HG03097 (cell line): ENCODE data around the gene GIMAP8.
"Not testable (repeated sequence)": the region's sequence is repeated elsewhere in the genome, so short reads cannot be mapped to it uniquely, and the experiment has no call there.

ENCODE experiments used
- ATAC-seq: cut with Tn5 transposase; IDR thresholded peaks from one replicate; pipeline ENCODE4 v1.9.1; 2021; ENCODE audit not compliant: unreplicated experiment, low FRiP score

The GIMAP8 gene

DNA sequence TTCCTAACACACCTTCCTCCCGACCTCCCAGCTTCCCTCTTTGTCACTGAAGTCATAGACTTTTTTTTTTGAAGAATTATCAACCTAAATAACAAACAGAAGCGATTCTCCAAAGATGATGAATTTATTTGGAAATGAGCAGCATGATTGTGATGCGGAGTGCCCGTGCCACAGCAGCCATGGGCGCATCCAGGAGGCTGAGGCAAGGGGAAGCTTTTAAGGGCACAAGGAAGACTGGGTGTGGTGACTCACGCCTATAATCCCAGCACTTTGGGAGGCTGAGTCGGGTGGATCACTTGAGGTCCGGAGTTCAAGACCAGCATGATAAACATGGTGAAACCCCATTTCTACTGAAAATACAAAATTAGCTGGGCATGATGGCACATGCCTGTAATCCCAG is 16.2 kb upstream of the GIMAP8 start:
- ATAC-seq = no peak

DNA sequence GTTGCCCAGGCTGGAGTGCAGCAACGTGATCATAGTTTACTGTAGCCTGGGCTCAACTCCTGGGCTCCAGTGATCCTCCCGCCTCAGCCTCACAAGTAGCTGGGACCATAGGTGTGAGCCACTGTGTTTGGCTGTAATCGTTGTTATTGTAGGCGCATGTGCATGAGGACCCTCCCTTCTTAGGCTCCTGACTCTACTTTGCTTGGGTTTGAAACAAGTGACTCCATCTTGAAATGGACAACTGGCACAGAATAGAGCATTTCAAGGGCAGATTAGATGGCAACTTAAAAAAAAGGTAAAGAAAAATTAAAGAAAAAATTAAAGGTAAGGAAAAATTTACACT is 15.4 kb upstream of the GIMAP8 start:
- ATAC-seq = no peak

DNA sequence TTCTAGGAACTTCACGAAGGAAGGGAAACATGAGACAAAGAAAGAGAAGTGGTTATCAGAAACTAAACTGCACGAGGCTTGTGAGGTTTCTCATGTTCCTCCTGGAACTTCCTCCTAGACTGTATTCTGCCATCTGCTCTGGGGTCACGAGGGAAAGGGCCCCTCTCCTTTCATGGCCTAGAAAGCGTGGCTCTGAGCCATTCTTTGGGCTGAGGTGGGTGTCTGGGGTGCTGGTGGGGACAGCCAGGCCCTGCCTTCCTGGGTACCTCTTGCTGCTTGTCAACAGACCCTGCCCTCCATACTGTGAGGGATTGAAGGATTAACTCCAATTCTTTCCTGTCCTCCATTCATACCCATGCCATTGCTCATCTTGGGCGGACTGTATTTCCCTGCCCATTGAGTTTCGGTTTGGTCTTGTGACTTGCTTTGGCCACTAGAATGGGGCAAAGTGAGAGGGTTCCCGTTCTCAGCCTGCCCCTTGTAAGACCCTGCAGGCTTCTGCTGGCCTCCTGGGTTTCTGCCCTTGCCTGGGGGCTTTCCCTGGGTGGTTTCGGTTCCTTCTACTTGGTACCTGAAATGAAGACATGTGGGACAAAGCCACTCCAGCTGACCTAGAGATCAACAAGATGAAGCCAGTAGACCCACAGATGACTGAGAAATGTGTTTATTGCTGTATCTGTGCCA is 14.9 kb upstream of the GIMAP8 start:
- peak; percentile 83 for ATAC-seq

DNA sequence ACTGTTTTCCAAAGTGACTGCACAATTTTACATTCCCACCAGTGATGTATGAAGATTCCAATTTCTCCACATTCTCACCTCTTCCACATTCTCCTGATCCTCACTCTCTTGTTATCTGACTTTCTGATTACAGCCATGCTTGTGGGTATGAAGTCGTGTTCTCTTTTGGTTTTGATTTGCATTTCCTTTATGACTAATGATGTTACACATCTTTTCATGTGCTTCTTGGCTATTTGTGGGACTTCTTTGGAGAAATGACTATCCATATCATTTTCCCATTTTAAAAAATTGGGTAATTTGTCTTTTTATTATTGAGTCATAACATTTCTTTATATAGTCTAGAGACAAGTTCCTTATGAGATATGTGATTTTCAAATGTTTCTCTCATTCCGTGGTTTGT is 10.5 kb upstream of the GIMAP8 start:
- ATAC-seq = no peak

DNA sequence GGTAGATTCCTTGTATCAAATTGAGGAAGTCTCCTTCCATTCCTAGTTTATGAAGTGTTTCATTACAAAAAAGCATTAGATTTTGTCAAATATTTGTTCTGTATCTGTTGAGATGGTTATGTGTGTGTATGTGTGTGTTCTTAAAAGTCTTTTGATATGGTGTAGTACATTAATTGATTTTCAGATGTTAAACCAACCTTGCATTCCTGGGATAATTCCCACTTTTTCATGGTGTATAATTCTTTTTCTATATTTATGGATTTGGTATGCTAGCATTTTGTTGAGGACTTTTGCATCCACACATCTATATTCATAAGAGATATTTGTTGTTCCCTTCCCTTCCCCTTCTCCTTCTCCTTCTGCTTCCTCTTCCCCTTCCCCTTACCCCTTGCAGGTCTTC is 8.9 kb upstream of the GIMAP8 start:
- no peak for ATAC-seq

DNA sequence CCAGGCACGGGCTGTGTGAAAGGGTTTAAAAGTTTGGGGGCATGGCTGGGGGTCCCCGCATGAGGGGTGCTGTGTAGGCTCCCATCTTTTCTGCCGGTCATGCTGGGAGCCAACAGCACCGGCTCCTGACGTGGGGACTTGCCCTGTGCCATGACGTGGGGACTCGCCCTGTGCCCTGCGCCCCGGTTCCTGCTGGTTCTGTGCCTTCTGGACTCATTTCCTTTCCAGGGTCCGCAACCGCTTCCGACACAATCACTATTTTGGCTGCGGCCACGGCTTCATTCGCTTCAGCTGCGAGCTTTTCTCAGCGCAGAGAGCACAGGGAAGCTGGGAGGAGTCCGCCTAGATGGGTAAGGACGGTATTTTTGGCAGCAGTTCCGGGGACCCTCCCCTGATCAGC is 7.6 kb upstream of the GIMAP8 start:
- no peak for ATAC-seq

DNA sequence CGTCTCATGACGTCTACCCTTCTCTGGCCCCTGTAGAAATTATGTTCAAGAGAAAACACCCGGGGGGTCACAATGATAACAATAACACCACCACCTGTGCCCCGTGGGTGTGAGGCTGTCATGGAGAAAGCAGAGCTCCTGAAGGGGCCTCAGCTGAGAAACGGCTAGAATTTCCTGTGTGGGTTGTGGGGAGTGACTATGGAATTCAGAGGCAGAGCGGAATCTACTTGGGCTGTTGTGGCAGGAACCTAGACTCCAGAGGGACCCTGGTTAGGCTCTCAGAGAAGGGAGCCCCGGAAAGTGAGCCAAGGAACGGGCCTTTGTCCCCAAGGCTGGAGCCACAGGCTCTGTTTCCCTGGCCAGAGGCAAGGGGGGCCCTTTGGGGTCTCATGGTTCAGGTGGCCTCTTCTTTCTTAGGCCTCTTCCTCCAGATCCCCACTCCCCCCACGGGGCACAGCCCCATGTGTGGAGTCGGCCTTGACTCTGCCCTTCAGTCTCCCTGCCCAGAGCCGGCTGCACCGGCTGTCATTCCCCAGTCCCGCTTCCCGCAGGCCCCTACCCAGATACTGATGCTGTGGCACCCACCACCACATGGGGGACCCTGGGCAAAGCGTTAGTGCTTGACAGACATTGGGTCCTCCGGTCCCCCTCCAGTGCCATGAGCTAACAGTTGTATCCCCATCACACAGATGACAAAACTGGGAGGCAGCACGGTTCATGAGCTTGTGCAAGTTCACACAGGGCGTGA is 6.5 kb upstream of the GIMAP8 start:
- ATAC-seq = no peak

DNA sequence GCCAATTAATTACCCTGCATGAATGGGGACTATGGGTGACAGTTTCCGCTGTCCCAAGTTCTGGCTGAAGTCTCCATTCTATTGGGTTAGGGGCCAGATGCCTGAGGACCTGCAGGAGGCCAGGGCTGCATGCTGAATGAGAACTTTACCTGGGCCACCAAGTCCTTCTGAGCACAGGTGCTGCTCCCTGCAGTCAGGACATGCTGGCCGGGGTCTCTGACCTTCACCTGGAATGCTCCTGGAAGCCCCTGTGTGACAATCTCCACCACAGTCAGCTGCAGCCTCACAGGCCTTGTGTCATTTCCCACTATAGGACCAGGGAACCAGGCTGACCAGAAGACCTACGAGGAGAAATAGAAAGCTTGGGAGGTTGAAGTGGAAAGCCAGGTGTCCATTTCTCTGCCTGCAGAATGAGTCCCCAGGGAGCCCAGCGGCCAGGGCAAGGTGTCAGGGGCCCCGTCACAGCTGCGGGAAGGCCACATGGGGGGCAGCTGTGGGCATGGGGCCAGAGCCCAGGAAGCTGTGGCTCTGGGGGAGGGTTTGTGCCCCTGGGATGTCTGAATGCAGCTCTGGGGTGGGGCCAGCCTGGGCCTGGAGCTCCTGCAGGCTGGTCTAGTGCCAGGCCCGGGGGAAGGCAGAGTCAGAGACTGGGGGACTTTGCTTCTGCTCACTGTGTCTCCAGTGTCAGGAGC is 5.6 kb upstream of the GIMAP8 start:
- no peak for ATAC-seq

DNA sequence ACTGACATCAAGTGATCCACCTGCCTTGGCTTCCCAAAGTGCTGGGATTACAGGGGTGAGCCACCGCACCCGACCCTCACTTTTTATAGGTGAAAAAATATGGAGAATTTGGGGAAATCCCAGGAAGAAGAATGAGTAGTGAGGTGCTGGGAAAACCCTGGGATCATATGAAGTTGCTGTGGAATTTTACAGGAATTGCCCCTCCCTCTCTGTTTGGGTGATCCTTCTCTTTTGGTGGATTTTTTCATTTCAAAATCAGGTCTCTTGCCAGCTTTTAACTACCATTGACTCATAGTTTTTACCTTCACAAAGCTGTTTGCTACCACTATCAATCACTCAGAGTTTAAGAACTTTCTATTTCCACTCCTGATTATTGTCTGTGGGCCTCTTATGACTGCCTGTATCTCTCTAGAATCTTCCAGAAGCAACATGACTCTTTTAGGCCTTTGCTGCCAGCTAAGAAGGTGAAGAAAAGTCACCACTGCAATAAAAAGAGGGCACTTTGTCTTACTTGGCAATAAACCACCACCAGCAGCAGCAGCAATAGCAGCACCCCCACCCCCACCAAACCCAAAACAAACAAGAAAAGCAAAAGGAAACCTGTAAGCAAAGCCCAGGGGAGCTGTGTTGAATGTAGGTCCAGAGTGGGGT is 4.0 kb upstream of the GIMAP8 start:
- no peak for ATAC-seq

DNA sequence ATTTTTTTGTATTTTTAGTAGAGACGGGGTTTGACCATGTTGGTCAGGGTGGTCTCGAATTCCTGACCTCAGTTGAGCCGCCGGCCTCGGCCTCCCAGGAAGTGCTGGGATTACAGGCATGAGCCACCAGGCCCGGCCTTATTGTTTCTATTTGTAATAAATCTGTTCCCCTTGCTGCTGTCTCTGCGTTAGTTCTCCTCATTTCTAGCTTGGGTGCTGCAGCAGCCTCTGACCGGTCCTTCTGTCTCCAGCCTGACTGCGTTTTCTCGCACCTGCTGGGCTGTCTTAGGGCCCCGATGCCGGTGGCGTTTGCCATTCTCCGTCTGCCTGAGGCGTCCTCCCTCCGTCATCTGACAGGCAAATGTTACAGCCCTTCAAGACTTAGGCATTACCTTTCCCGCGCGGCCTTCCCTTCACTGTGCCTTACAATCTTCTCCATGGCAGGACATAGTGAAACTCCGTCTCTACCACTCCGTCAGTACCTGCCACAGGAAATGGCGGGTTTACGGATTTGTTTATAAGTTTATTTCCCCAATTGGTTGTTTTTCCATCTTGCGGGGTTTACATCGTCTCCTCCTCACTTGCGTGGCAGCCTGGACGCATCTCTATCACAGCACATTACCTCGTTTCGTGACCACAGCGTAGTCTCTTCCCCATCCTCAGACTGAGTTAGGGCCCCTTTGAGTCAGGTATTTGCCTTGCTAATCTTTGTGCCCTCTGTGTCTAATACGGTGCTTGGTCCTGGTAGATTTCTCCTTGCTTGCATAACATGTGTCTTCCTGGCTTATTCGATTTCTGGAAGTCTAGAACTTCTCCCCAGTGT is 2.3 kb upstream of the GIMAP8 start:
- no peak for ATAC-seq

DNA sequence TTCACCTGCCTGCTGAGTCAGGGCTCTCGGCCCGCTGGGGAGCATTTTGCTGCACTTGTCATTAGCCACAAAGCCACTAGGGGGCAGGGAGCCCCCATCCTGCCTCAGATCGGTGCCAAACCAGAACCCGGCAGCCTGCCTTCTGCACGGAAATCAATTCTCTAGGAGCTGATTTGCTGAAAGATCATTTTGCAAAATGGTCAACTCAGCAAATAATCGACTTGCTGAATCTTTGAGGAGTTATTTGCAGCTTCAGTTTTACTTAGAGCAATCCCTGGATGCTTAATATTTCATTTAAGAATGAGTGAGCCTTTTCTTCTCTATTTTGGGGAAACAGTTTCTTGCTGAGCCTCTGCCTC is 1.7 kb upstream of the GIMAP8 start:
- ATAC-seq = no peak

DNA sequence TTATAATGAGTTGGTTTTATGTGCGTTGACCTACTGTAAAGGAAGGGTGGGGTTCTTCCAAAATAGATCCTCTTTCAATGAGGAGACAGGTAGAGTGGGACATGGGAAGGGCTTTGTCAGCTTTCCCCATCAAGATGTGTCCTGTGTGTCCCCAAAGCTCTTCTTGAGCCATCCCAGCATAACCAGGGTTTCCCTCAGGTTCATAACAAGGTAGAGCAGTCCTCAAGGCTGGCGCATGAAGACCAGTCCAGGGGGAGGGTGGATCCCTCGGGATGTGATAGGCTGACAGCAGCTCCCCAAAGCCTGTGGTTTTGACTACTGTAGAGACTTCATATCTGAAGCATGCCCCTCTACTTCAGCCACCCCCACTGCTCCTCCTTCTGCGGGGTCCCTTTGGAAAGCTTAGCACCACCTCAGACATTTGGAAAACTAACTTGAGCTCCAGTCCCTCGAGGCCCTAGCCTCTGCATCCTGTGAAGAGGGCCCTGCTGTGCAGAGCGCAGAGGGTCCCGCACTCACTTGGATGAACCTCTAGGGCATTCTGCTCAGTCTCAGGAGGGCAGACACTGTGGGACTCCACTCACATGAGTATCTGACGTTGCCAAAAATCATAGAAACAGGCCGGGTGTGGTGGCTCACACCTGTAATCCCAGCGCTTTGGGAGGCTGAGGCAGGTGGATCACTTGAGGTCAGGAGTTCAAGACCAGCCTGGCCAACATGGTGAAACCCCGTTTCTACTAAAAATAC is 1.1 kb upstream of the GIMAP8 start:
- no peak for ATAC-seq

DNA sequence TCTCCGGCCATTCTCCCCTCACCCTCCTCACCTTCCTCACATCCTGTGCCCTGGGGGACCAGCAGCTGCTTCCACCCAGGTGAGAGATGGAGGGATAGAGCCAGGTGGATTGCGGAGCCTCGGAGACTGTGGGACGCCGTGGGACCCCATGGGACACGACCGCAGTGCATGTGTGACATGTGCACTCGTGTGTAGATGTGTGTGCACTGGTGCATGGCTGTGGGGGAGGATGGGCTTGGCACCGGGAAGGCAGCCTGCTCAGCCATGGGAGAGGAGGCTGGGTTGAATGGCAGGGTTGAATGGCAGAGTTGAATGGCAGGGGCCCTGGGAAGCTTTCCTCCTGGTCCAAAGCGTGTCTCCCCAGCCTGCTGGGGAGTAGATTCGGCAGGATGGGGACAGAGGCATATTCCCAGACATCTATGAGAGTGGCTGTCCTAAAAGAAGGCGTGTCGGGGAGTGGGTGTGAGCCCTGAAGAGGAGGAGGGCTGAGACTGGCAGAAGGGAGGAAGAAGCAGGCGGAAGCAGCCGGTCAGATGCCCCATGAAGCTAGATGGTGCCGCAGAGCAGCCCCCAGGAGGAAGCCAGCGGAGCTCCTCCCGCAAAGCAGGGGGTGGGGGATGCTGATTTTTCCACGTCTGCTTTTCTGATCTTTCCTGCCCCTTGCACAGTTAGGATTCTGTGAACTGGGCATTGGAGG is 815 bp downstream of the GIMAP8 start:
- ATAC-seq = peak; percentile 44

DNA sequence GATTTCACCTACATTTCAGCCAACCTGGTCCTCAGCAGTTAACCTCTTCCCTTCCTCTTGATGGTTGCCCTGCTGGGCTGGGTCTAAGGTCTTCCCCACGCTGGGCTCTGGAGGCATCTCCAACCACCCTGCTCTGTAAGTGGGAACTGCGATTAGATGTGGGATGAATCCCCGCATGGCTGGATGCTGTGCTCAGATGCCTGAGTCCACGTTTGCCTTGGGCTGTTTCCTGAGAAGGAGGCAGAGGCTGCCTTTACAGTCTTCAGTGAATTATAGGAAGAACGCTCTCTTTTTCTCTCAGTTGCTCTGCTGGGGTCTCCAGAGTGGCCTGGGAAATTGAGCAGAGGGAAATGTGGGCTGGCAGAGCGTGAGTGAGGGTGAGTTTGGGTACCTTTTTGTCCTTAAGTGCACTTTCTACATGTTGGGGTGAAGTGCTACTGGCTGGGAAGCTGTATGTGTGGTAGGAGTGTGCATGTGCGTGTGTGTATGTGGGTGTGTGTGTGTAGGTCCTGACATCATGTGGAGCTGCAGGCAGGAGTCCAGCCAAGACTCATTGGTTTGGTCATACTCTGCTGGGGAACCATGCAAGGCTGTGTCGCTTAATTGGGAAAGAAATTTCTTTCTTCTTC is 1.5 kb downstream of the GIMAP8 start:
- ATAC-seq = peak; percentile 0

DNA sequence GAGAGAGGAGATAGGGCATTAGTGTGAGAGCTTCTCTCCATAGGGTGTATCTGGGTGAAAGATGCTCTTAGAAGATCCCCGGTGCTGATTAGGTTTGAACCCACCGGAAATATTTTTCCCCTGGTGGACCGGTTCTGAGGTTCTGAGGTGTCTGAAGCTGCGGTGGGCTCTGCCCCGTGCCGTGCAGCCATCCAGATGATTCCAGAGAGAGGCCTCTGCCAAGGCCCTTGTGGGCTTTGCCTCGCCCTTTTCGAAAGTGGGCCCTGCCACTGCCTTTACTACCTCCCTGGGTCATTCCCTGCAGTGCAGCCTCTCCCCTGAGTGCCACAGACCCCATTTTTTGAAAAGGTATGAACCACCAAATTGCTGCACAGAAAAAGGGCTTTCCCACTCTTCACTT is 2.8 kb downstream of the GIMAP8 start:
- ATAC-seq = no peak

DNA sequence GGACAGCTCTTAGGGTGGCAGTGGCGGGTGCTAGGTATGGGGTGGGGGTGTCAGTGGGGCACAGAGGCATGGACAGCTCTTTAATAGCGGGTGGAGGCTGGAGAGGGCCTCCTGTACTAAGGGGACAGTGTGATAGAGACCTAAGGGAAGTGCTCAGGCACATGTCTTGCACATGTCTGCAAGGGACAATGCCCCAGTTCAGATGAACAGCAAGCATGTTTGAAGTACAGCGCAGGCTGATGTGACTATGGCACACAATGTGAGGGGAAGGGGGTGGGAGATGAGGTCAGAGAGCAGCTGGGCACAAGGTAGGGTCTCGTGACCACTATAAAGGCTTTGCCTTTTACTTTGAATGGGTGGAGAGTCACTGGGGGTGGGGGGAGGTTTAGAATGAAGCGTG is 3.5 kb downstream of the GIMAP8 start:
- no peak for ATAC-seq

DNA sequence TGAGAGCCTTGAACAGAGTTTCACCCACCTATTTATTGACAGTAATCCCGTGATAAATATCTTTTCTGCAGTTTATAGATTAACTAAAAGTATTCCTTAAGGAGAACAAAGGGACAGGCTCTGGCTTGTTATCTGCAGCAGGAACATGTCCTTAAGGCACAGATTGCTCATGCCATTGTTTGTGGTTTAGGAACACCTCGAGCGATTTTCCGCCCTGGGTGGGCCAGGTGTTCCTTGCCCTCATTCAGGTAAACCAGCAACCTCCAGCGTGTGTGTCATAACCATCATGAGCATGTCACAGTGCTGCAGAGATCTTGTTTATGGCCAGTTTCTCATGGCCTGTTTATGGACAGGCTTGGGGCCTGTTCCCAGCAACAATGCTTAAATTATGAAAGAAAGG is 6.6 kb downstream of the GIMAP8 start:
- not testable (repeated sequence) for ATAC-seq

DNA sequence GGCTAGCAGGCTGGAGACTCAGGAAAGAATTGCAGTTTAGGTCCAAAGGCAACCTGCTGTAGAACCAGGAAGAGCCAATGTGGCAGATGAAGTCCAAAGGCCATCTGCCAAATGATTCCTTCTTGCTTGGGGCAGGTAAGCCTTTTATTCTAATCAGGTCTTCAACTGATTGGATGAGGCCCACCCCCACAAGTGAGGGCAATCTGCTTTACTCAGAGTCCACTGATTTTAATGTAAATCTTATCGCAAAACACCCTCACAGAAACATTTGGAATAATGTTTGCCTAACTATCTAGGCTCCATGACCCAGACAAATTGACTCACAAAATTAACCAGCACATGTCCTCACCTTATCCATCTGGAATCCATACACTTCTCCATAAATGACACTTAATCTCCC is 7.8 kb downstream of the GIMAP8 start:
- no peak for ATAC-seq

DNA sequence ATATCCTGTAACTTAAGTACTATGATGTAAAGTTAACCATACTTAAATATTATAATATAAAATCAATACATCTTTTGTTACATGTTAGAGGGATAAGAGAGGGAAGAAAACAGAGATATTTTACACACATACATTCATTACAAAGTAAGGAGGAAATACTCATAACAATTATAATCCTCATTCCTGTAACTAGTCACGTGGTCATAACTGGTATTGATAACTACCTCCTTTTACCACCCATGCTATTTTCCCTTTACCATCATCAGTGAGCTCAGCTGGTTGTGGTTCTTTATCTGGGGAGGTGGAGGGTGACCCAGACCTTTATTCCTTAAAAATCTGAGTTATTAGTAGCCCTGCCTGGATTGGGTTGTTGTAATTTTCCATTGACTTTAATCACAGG is 8.3 kb downstream of the GIMAP8 start:
- ATAC-seq = no peak
